HG02610 (cell line): Measurements from ENCODE around the gene PDCD1.

Experiments used
- ATAC-seq: cut with Tn5 transposase; IDR thresholded peaks from one replicate; pipeline ENCODE4 v1.9.1; 2021; ENCODE audit warnings: mild to moderate bottlenecking, moderate library complexity; ENCODE audit not compliant: unreplicated experiment

Gene PDCD1

GRCh38 chr2:241895712-241896641, 37.3 kb upstream of the PDCD1 start:
- no peak for ATAC-seq

- no peak for ATAC-seq
Measured at GRCh38 chr2:241895427-241895711, 36.7 kb upstream of the PDCD1 start.

GRCh38 chr2:241894681-241895426, 36.2 kb upstream of the PDCD1 start:
- ATAC-seq, result no peak

GRCh38 chr2:241894056-241894641, 35.5 kb upstream of the PDCD1 start:
- ATAC-seq, result no peak

- no peak for ATAC-seq
Measured at GRCh38 chr2:241893265-241893664, 34.6 kb upstream of the PDCD1 start.

- ATAC-seq, result no peak
Measured at GRCh38 chr2:241892299-241893137, 33.8 kb upstream of the PDCD1 start.

GRCh38 chr2:241891988-241892298, 33.2 kb upstream of the PDCD1 start:
- ATAC-seq, result no peak

GRCh38 chr2:241891315-241891987, 32.8 kb upstream of the PDCD1 start:
- ATAC-seq, result no peak

- no peak for ATAC-seq
Measured at GRCh38 chr2:241890524-241891235, 32.0 kb upstream of the PDCD1 start.

GRCh38 chr2:241888641-241889040, 29.9 kb upstream of the PDCD1 start:
- no peak for ATAC-seq

- ATAC-seq, result no peak
Measured at GRCh38 chr2:241887806-241888522, 29.3 kb upstream of the PDCD1 start.

GRCh38 chr2:241886840-241887447, 28.2 kb upstream of the PDCD1 start:
- ATAC-seq, result no peak

- no peak for ATAC-seq
Measured at GRCh38 chr2:241885946-241886643, 27.4 kb upstream of the PDCD1 start.

- ATAC-seq, result no peak
Measured at GRCh38 chr2:241885291-241885945, 26.7 kb upstream of the PDCD1 start.

GRCh38 chr2:241884951-241885290, 26.2 kb upstream of the PDCD1 start:
- ATAC-seq, result no peak

- peak; percentile 48 for ATAC-seq
Measured at GRCh38 chr2:241882091-241882625, 23.5 kb upstream of the PDCD1 start.

- no peak for ATAC-seq
Measured at GRCh38 chr2:241880311-241881073, 21.8 kb upstream of the PDCD1 start.
